Left ventricle myocardium inferior (tissue), 1 donor: ENCODE results near the gene MAGI2. TPM values are rescaled to one million over a fixed set of nuclear protein-coding genes. Genes with fewer than 3 reads are reported as not detected.

Source experiments
- DNase-seq: peaks from one replicate; pipeline ENCODE4 v3.0.0-alpha.2; 2020
- H3K27ac ChIP-seq: fragments of 200-600 bp; replicated peaks from 2 replicates; pipeline ENCODE4 v1.8.0; 2021
- H3K27me3 ChIP-seq: fragments of 200-600 bp; 2 replicates; pipeline ENCODE4 v1.8.0; 2021; ENCODE audit warnings: low read depth
- H3K36me3 ChIP-seq: fragments of 200-600 bp; 2 replicates; pipeline ENCODE4 v1.8.0; 2021
- H3K4me1 ChIP-seq: fragments of 200-600 bp; 2 replicates; pipeline ENCODE4 v1.8.0; 2021
- H3K4me3 ChIP-seq: fragments of 200-600 bp; 2 replicates; pipeline ENCODE4 v1.8.0; 2021; ENCODE audit warnings: mild to moderate bottlenecking, moderate library complexity
- H3K9me3 ChIP-seq: fragments of 200-600 bp; replicated peaks from 2 replicates; pipeline ENCODE4 v1.8.0; 2021
- CTCF ChIP-seq: fragments of 200-600 bp; IDR thresholded peaks from 2 replicates; pipeline ENCODE4 v1.8.0; 2021; ENCODE audit warnings: antibody characterized with exemption, mild to moderate bottlenecking, borderline replicate concordance
- intact Hi-C: fragments of 100-400 bp; cut with micrococcal nuclease; formaldehyde crosslinking; loops from one replicate; pipeline ENCODE4 v1.11.0; 2022
- total RNA-seq: library from RNA; stranded (reverse); fragmentation: NEBNext Ultra II Directional; extraction: Animal tissue kit (Norgen Biotek cat#: 25700); gene quantifications from one replicate; pipeline ENCODE4 v1.2.1, GENCODE V29; 2021
- donor health status: DM: no; HTN: yes; CAD: no; lungs with severe emphysema.

The MAGI2 gene
- total RNA-seq, 1 donor from 2014 or later, result 4.5 TPM

- H3K27ac ChIP-seq, result no peak overlapping the region
- intact Hi-C loops, result no loop called here
- H3K4me1 ChIP-seq, result no peaks in the 10 kb centered on the region
- TF ChIP-seq CTCF, result no peak
- H3K4me3 ChIP-seq, result no peak overlapping the region
- no peaks in the 10 kb centered on the region for H3K27me3 ChIP-seq
- no peak for DNase-seq
- H3K36me3 ChIP-seq, result peaks cover 4% of the 10 kb centered on the region
- H3K9me3 ChIP-seq, result peaks cover 25% of the 10 kb centered on the region
Measured at GRCh38 chr7:78792624-78793023, 660.8 kb downstream of the MAGI2 start.

- peaks cover 19% of the 10 kb centered on the region for H3K9me3 ChIP-seq
- H3K27me3 ChIP-seq, result no peaks in the 10 kb centered on the region
- no peak overlapping the region for H3K4me3 ChIP-seq
- TF ChIP-seq CTCF, result no peak
- DNase-seq, result no peak
- H3K4me1 ChIP-seq, result no peaks in the 10 kb centered on the region
- intact Hi-C loops, result no loop called here
- H3K36me3 ChIP-seq, result peaks cover 4% of the 10 kb centered on the region
- no peak overlapping the region for H3K27ac ChIP-seq
Measured at GRCh38 chr7:78792006-78792405, 661.5 kb downstream of the MAGI2 start.

- no peaks in the 10 kb centered on the region for H3K36me3 ChIP-seq
- no peak for TF ChIP-seq CTCF
- DNase-seq, result no peak
- H3K9me3 ChIP-seq, result no peaks in the 10 kb centered on the region
- H3K4me1 ChIP-seq, result no peaks in the 10 kb centered on the region
- intact Hi-C loops, result no loop called here
- H3K27ac ChIP-seq, result no peak overlapping the region
- no peak overlapping the region for H3K4me3 ChIP-seq
- H3K27me3 ChIP-seq, result no peaks in the 10 kb centered on the region
Measured at GRCh38 chr7:78788464-78788863, 665.0 kb downstream of the MAGI2 start.

GRCh38 chr7:78787854-78788253, 665.6 kb downstream of the MAGI2 start:
- Histone ChIP-seq H3K36me3 (no peaks in the 10 kb centered on the region), H3K27me3 (no peaks in the 10 kb centered on the region), H3K27ac (no peak overlapping the region), H3K9me3 (no peaks in the 10 kb centered on the region), H3K4me1 (no peaks in the 10 kb centered on the region), H3K4me3 (no peak overlapping the region)
- no peak for DNase-seq
- no peak for TF ChIP-seq CTCF
- intact Hi-C loops, result no loop called here

GRCh38 chr7:78786055-78786454, 667.4 kb downstream of the MAGI2 start:
- Histone ChIP-seq H3K4me3 (no peak overlapping the region), H3K4me1 (no peaks in the 10 kb centered on the region), H3K27ac (no peak overlapping the region), H3K9me3 (no peaks in the 10 kb centered on the region), H3K36me3 (no peaks in the 10 kb centered on the region), H3K27me3 (no peaks in the 10 kb centered on the region)
- no peak for TF ChIP-seq CTCF
- no peak for DNase-seq
- intact Hi-C loops, result no loop called here
